ENCODE measurements around the gene AHDC1. TPM values are rescaled to one million over a fixed set of nuclear protein-coding genes. Genes with fewer than 3 reads are reported as not detected.

Gene AHDC1
- total RNA-seq, 1 experiment from 2014 or later, result 49.0 TPM

DNA sequence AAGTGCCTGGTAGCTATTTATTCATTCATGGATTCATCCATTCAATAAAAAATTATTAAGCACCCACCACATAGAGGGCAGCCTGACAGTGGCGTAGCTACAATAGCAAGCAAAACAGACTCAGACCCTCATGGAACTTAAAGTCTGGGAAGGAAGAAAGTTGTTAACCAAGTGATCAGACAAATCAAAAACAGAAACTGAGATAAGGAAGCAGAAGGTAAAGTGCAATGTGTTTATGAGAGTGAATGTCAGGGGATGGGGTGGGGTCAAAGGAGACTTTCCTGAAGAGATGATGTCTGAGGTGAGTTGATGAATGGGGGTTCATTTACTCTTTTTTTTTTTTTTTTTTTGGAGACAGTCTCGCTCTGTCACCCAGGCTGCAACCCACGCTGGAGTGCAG lies 111.1 kb downstream of the AHDC1 start (continued):
- TF ChIP-seq, protein P1, sequence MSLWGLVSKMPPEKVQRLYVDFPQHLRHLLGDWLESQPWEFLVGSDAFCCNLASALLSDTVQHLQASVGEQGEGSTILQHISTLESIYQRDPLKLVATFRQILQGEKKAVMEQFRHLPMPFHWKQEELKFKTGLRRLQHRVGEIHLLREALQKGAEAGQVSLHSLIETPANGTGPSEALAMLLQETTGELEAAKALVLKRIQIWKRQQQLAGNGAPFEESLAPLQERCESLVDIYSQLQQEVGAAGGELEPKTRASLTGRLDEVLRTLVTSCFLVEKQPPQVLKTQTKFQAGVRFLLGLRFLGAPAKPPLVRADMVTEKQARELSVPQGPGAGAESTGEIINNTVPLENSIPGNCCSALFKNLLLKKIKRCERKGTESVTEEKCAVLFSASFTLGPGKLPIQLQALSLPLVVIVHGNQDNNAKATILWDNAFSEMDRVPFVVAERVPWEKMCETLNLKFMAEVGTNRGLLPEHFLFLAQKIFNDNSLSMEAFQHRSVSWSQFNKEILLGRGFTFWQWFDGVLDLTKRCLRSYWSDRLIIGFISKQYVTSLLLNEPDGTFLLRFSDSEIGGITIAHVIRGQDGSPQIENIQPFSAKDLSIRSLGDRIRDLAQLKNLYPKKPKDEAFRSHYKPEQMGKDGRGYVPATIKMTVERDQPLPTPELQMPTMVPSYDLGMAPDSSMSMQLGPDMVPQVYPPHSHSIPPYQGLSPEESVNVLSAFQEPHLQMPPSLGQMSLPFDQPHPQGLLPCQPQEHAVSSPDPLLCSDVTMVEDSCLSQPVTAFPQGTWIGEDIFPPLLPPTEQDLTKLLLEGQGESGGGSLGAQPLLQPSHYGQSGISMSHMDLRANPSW (CRISPR knock-in tag; conservative IDR thresholded peaks at IDR 0.05; ENCODE audit: low read depth), result no peak
- TF ChIP-seq, protein P2, sequence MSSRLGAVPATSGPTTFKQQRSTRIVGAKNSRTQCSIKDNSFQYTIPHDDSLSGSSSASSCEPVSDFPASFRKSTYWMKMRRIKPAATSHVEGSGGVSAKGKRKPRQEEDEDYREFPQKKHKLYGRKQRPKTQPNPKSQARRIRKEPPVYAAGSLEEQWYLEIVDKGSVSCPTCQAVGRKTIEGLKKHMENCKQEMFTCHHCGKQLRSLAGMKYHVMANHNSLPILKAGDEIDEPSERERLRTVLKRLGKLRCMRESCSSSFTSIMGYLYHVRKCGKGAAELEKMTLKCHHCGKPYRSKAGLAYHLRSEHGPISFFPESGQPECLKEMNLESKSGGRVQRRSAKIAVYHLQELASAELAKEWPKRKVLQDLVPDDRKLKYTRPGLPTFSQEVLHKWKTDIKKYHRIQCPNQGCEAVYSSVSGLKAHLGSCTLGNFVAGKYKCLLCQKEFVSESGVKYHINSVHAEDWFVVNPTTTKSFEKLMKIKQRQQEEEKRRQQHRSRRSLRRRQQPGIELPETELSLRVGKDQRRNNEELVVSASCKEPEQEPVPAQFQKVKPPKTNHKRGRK (CRISPR knock-in tag; IDR thresholded peaks at IDR 0.05; ENCODE audit: borderline replicate concordance), result no peak
- TF ChIP-seq, protein P3, sequence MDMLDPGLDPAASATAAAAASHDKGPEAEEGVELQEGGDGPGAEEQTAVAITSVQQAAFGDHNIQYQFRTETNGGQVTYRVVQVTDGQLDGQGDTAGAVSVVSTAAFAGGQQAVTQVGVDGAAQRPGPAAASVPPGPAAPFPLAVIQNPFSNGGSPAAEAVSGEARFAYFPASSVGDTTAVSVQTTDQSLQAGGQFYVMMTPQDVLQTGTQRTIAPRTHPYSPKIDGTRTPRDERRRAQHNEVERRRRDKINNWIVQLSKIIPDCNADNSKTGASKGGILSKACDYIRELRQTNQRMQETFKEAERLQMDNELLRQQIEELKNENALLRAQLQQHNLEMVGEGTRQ (CRISPR knock-in tag; IDR thresholded peaks at IDR 0.05), result no peak
- TF ChIP-seq ZNF138 (CRISPR knock-in tag; conservative IDR thresholded peaks at IDR 0.05), result no peak

DNA sequence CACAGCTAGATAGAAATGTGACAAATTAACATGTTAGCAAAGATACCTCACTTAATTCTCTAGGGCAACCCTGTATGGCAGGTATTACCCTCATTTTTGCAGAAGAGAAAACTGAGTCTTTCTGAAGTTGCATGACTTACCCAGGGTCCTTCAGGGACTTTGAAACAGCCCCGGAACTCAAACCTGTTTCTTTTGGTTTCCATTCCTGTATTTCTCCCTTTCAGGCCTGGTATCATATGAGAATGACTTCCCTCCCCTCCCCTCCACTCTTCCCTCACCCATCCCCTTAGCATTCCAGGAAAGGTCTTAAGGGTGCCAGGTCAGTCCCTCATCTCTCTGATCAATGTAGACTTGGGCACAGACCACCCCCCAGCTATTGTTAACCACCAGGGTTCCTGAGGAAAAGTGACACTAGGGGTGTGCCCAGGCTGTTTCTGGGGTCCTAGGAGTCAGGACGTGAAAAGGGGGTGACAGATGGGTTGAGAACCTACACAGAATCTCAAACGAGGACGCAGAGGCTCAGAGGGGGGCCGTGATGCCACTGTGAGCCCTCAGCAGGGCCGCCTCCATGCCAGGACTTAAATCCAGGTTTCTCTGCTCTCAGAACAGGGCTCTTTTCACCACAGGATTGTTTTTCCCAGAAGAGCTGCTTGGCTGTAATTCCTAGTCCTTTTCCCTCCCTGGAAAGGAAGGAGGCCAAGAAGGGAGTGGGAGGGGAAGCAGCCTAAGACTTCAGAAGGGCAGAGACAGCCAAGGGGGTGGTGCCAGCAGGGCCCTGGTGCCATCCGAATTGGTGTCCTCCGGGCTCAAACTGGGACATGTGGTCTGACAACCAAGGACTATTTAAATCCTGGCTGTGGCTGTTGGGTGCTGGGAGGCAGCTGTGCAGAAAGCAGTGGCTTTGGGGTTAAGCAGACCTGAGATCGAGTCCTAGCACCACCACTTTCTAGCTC lies 111.9 kb downstream of the AHDC1 start:
- no peak overlapping the region for H3K27ac Mint-ChIP-seq
- H3K4me1 Mint-ChIP-seq, result peaks cover 34% of the 10 kb centered on the region
- no peak for ATAC-seq
- no peak overlapping the region for H3K4me3 Mint-ChIP-seq
- CTCF ChIA-PET, result interaction anchor here (0.7 to 1.1 kb wide), 2 partner anchors 67 to 76 kb away, joined by 3 read pairs; no protein-coding TSS in a partner anchor
- DNase-seq (ENCODE audit: low spot score), result no peak
- no peaks in the 10 kb centered on the region for H3K36me3 Mint-ChIP-seq
- TF ChIP-seq ZNF232 (CRISPR knock-in tag; IDR thresholded peaks at IDR 0.05), result no peak
- TF ChIP-seq TEAD1 (CRISPR knock-in tag; IDR thresholded peaks at IDR 0.05), result no peak
- no peak for TF ChIP-seq ESRRA (CRISPR knock-in tag; IDR thresholded peaks at IDR 0.05; ENCODE audit: borderline replicate concordance)
- no peak for TF ChIP-seq NFATC4 (CRISPR knock-in tag; IDR thresholded peaks at IDR 0.05)
- no peak for TF ChIP-seq NR1H2 (CRISPR knock-in tag; IDR thresholded peaks at IDR 0.05)
- TF ChIP-seq OVOL2 (CRISPR knock-in tag; IDR thresholded peaks at IDR 0.05; ENCODE audit: borderline replicate concordance), result no peak
- TF ChIP-seq JAZF1 (CRISPR knock-in tag; IDR thresholded peaks at IDR 0.05), result no peak
- TF ChIP-seq ATF3 (CRISPR knock-in tag; conservative IDR thresholded peaks at IDR 0.05), result no peak
- no peak for TF ChIP-seq SMAD4 (CRISPR knock-in tag; IDR thresholded peaks at IDR 0.05)
- TF ChIP-seq, protein P4, sequence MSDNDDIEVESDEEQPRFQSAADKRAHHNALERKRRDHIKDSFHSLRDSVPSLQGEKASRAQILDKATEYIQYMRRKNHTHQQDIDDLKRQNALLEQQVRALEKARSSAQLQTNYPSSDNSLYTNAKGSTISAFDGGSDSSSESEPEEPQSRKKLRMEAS (CRISPR knock-in tag; IDR thresholded peaks at IDR 0.05), result no peak
- no peak for TF ChIP-seq FOXJ3 (CRISPR knock-in tag; IDR thresholded peaks at IDR 0.05; ENCODE audit: borderline replicate concordance)
- TF ChIP-seq ZNF317 (CRISPR knock-in tag; IDR thresholded peaks at IDR 0.05; ENCODE audit: borderline replicate concordance, low read depth), result no peak
- TF ChIP-seq SP1 (CRISPR knock-in tag; conservative IDR thresholded peaks at IDR 0.05), result no peak
- TF ChIP-seq GTF2I (CRISPR knock-in tag; conservative IDR thresholded peaks at IDR 0.05), result no peak
- no peaks in the 10 kb centered on the region for H3K9me3 Mint-ChIP-seq
- no peaks in the 10 kb centered on the region for H3K27me3 Mint-ChIP-seq (ENCODE audit: low read depth)
- POLR2A ChIA-PET, result no interaction called here

Data from WTC11 (cell line).